Hematopoietic multipotent progenitor cell (in vitro differentiated cells): ENCODE results near the gene SP2. TPM values are rescaled to one million over a fixed set of nuclear protein-coding genes. Genes with fewer than 3 reads are reported as not detected.
"Not testable (repeated sequence)": the region's sequence is repeated elsewhere in the genome, so short reads cannot be mapped to it uniquely, and the experiment has no call there.

Source experiments
- DNase-seq, 3 donors: peaks; one replicate each; pipeline ENCODE4 v3.0.0-alpha.2; 2011 to 2015; ENCODE audit warnings: low read depth in 2 of 3, low spot score in 2 of 3
- total RNA-seq: library from RNA; depleted of rRNA; stranded (reverse); fragments of >200 nt; gene quantifications from one replicate; pipeline ENCODE4 v1.2.3, GENCODE V29; 2012

The SP2 gene
- total RNA-seq, 1 donor = 7.5 TPM

DNA sequence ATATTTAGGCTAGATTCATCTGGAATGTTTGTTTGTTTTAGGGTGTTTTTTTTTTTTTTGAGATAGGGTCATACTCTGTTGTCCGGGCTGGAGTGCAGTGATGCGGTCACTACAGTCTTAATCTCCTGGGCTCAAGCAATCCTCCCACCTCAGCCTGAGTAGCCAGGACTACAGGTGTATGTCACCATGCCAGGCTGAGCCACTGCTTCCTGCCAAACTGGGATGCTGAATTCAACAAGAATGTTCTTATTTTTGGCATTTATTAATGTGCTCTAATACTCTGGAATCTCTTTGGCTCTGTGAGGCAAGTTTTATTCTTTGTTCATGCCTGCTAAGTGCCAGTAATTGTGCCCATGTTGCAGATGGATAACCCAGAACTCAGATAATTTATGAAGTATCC lies 21.5 kb downstream of the SP2 start:
- DNase-seq = no peak

DNA sequence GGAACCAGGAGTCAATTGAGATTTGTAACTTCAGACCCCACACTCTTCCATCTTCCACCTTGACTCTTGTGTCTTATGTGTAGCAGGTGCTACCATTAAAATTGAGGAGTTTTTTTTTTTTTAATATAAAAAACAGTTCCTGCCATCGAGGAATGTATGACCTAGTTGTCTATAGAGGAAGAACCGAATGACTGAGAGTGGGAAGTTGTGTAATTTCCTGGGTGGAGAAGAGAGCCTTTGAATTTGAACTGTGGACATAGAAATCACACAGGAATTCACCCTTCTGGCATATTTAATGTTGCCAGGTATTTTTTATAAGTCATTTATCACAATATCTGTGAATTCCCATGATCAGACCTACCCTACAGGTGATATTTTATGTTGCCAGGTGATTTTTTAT lies 22.0 kb downstream of the SP2 start:
- DNase-seq = no peak

DNA sequence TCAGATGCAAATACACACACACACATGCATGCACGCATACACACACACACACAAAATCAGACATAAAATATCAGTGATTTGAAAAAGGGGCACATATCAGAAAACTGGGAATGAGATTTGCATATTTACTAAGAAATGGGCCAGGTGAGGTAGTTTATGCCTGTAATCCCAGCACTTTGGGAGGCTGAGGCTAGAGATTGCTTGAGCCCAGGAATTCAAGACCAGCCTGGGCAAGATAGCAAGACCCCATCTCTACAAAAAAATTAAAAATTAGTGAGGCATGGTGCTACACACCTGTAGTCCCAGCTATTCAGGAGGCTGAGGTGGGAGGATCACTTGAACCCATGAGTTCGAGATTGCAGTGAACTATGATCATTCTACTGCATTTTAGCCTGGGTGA lies 23.0 kb downstream of the SP2 start:
- no peak for DNase-seq

DNA sequence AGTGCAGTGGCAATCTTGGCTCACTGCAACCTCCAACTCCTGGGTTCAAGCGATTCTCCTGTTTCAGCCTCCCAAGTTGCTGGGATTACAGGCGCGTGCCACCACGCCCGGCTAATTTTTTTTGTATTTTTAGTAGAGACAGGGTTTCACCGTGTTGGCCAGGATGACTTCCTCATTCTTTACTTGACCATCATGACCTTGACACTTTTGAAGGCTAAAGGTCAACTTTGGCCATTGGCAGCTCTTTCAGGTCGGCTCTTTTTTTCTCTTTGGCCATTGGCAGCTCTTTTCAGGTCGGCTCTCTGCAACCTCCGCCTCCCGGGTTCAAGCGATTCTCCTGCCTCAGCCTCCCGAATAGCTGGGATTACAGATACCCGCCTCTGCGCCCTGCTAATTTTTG lies 23.9 kb downstream of the SP2 start:
- not testable (repeated sequence) for DNase-seq

GRCh38 chr17:47924785-47925677 lies 29.0 kb downstream of the SP2 start:
- DNase-seq = no peak

DNA sequence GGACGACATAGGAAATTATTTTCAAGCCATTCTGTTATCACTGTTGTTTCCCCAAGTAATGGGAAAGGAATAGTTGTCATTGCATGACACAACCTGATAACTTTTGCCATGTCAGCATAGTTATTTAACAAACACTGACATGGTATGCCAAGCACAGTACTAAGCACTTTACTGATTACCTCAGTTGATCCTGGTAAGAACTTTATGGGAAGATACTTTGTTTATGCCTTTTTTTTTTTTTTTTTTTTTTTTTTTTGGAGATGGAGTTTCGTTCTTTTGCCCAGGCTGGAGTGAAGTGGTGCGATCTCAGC lies 29.6 kb downstream of the SP2 start:
- no peak for DNase-seq

- DNase-seq = no peak
Observed at GRCh38 chr17:47927821-47928400, 31.9 kb downstream of the SP2 start.

DNA sequence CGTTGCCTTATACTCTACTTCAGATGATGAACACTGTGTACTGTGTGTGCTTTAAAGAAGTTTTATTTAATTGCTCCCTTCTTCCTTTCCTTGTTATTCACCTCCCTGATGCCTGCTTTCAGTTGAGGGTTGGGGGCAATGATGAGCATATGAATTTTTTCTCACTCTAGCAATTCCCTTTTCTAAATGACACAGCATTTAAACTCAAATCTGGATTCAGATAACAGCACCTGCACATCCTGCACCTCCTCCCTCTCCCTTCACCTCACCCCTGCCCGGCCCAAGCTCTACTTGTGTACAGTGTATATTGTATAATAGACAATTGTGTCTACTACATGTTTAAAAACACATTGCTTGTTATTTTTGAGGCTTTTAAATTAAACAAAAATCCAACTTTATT lies 32.4 kb downstream of the SP2 start:
- DNase-seq = peak in 2 of 3 donors; percentile 81 to 93

DNA sequence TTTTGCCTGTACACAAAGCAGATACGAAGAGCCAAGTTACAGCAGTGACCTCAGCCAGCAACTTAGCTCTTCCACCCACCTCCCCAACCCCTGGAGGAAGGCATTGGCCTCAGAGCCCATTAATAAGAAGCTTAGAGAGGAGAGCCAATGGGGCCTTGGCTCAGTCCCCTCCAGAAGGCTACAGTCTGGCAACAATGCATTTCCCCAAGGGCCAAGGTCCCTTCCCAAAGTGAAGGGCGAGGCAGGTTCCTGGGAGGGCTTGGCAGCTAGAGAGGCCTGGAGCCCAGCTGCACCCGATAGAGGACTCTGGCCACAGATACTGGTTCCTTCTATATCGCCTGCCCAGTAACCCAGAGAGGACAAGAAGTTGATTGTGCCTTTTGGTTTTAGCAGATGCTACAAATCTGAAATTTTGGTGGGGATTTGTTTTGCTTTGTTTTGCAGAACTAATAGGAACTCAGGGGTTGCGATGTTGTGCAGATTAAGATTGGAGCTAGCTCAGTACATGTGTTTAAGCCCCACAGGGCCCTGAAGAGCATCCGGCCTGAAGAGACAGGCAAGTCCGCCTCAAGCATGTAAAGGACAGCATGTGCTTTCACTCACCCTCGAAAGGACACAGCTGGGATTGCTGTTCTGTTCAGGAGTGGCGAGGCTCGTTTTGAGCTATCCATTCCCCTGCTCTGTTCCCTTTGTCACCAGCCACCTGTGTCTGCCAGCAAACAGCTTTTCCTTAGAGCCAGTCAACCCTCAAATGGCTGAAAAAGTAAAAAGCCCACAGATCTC lies 33.4 kb downstream of the SP2 start:
- no peak for DNase-seq

DNA sequence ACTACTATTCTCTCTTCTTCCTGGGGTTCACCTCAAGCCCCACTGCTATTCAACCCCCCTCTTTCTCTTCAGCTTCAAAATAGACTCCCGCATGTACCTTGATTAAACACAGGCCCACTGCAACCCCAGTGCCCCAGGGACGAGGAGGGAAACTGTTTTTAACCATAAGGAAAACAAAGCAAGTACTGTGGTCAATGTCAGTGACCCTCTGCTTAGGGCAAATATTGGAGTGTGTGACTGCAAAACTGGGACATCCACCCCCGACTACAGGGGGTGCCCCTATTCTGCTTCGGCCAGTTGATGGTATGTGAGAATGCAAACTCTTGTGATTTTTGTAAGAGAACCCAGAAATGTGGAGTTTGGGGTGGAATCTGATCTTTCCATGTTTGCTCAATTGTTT lies 35.8 kb downstream of the SP2 start:
- DNase-seq = no peak

GRCh38 chr17:47934856-47935255 lies 38.8 kb downstream of the SP2 start:
- DNase-seq = no peak

- DNase-seq = not testable (repeated sequence)
Observed at GRCh38 chr17:47935468-47935867, 39.4 kb downstream of the SP2 start.

GRCh38 chr17:47935961-47936360 lies 39.9 kb downstream of the SP2 start:
- DNase-seq = no peak

DNA sequence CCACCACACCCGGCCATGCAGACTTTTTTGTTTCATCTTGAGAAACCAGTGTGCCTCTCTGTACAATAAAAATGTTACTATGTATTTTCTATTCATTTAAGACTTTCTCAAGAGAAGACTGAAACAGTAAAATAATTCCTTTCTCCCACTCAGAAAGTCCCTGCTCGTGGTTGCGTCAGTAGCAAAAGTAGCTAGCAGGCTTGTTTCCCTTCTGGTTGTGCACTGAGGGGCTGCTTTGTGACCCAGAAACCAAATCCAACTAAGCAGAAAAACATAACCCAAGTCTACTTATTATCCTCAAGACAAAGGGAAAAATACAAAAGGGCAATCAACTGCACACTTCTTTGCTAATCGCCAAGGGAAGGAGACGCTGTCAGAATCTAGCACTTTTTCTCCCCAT lies 41.9 kb downstream of the SP2 start:
- no peak for DNase-seq

GRCh38 chr17:47941246-47942095 lies 45.4 kb downstream of the SP2 start, which contains the start of gene PNPO:
TSS of gene PNPO (plus strand) at chr17:47941571. CDS start at chr17:47941676, 105 bp downstream.
- DNase-seq = peak; percentile 78 to 99 (median 96)

DNA sequence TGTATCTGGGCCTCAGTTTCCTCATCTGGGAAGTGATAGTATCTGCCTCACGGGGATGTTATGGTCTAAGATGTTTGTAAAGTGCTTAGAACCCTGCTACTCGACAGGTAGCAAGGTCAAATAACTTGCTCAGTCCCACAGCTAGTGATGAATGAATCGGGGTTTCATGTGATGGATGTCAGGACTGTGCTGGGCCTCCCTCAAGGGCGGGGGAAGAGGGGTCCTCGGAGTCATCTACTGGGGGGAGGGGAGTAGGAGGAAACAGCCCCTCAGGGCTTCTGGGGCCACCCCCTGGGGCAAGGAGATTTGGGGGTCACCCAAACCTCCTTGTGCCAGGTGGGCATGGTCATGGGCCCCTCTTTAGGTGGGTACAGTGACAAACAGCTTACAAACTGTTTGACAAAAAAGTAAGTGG lies 46.1 kb downstream of the SP2 start:
- DNase-seq = no peak

DNA sequence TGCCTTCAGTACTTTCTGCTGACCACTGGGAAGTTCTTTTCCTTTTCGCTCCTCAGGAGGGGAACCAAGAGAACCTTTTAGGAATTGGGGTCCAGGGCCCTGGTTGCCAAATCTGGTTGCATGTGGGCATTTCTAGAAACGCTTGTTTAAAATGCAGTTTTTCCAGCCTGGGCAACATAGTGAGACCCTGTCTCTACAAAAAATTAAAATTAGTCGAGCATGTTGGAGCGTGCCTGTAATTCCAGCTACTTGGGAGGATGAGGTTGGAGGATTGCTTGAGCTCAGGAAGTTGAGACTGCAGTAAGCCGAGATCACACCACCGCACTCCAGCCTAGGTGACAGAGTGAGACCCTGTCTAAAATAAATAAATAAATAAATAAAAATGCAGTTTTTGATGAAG lies 46.5 kb downstream of the SP2 start:
- no peak for DNase-seq

DNA sequence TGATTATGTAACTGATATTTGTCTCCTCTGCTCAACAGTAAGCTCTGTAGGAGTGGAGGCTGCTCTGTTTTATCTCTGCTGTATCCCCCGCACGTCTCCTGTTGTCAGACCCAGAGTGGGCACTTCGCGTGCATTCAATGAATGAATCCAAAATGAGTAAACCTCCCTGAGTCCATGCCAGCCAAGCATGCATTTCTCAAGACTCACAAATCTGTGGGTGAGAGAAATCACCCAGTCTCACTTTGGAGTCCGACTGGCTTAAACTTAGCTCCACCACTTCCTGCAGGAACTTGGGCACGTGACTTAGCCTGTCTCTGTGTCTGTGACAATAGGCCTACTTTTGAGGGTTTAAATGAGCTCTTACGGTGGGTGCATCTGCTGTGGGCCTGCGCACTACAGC lies 49.0 kb downstream of the SP2 start:
- no peak for DNase-seq

GRCh38 chr17:47945529-47946508 lies 49.8 kb downstream of the SP2 start:
- DNase-seq = no peak

DNA sequence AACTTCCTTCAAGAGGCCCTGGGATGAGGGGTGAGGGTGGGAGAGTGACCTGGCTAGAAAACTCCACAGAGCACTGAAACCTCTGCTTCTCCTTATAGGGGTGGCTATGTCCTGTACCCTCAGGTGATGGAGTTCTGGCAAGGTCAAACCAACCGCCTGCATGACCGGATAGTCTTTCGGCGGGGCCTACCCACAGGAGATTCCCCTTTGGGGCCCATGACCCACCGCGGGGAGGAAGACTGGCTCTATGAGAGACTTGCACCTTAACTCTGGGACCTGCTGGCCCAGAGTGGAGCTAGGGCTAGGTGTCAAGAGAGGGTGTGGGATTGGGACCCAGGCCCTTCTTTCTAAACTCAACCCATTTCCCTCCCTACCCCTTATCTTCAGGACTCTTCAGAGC lies 50.5 kb downstream of the SP2 start:
- no peak for DNase-seq
